Panc1 (cell line): ENCODE measurements around the gene ZNF79. TPM values are rescaled to one million over a fixed set of nuclear protein-coding genes. Genes with fewer than 3 reads are reported as not detected.

ENCODE experiments used
- ATAC-seq: fragments of 200-7000 bp; cut with Tn5 transposase; 2 replicates; pipeline ENCODE4 v1.9.1; 2020; ENCODE audit warnings: mild to moderate bottlenecking, moderate library complexity
- BruUV-seq: library from RNA; stranded (reverse); fragments of 400-500 nt; replicated peaks from 2 replicates; lab custom pipeline; 2021; lab: Mats Ljungman, UMichigan
- CTCF ChIA-PET: fragments of 300-600 bp; sonication (Branson Sonifier 250); formaldehyde crosslinking; loops from one replicate; lab custom pipeline; 2022; ENCODE audit warnings: antibody characterized with exemption; lab: Charles Lee
- POLR2A ChIA-PET: fragments of 300-600 bp; sonication (Branson Sonifier 250); formaldehyde crosslinking; loops from one replicate; lab custom pipeline; 2022; ENCODE audit warnings: antibody characterized with exemption; lab: Charles Lee
- DNase-seq: peaks from one replicate; pipeline ENCODE4 v3.0.0-alpha.2; 2010; ENCODE audit warnings: low read depth, low spot score
- H3K27ac ChIP-seq: 2 replicates; pipeline ENCODE4 v1.5.1; 2011; ENCODE audit warnings: mild to moderate bottlenecking, low read length, inconsistent platforms
- H3K27me3 ChIP-seq: fragments of 200-500 bp; sonication (Bioruptor generic); 2 replicates; pipeline ENCODE4 v1.6.0; 2014; ENCODE audit warnings: low read length, inconsistent platforms; ENCODE audit not compliant: control insufficient read depth, insufficient read depth
- H3K36me3 ChIP-seq: fragments of 200-500 bp; sonication (Bioruptor generic); 2 replicates; pipeline ENCODE4 v1.5.1; 2014; ENCODE audit warnings: inconsistent platforms, mild to moderate bottlenecking, low read length, moderate library complexity; ENCODE audit not compliant: control insufficient read depth, insufficient read depth
- H3K4me1 ChIP-seq: 2 replicates; pipeline ENCODE4 v1.5.1; 2011; ENCODE audit warnings: inconsistent platforms, mild to moderate bottlenecking, low read length, moderate library complexity; ENCODE audit not compliant: control insufficient read depth, insufficient read depth
- H3K4me3 ChIP-seq, 2 experiments: 2 replicates each; pipeline ENCODE4 v1.5.1; 2011 to 2012; ENCODE audit warnings: low read depth in 2 of 2, low read length in 2 of 2, mild to moderate bottlenecking in 2 of 2, inconsistent platforms in 1 of 2, moderate library complexity in 1 of 2
- H3K9me3 ChIP-seq: fragments of 200-500 bp; sonication (Bioruptor generic); 2 replicates; pipeline ENCODE4 v1.5.1; 2014; ENCODE audit warnings: low read depth, mild to moderate bottlenecking, inconsistent platforms, low read length, moderate library complexity; ENCODE audit not compliant: control insufficient read depth, insufficient read depth
- CTCF ChIP-seq: fragments of 450-650 bp; IDR thresholded peaks from 2 replicates; pipeline ENCODE4 v1.5.1; 2017; ENCODE audit warnings: mild to moderate bottlenecking
- POLR2AphosphoS5 ChIP-seq: IDR thresholded peaks from 2 replicates; pipeline ENCODE4 v1.6.1; 2012; ENCODE audit warnings: mild to moderate bottlenecking, low read depth, low read length, moderate library complexity
- REST ChIP-seq, 2 experiments: IDR thresholded peaks; 2 replicates each; pipeline ENCODE4 v1.6.1; 2011 to 2012; ENCODE audit warnings: low read depth in 2 of 2, control low read depth in 1 of 2, low read length in 1 of 2, mild to moderate bottlenecking in 1 of 2, moderate library complexity in 1 of 2; ENCODE audit not compliant: insufficient read depth in 1 of 2
- SIN3A ChIP-seq: IDR thresholded peaks from 2 replicates; pipeline ENCODE4 v1.6.1; 2012; ENCODE audit warnings: low read depth, mild to moderate bottlenecking, low read length, moderate library complexity, borderline replicate concordance; ENCODE audit not compliant: insufficient read depth
- TCF7L2 ChIP-seq: IDR thresholded peaks from 2 replicates; pipeline ENCODE4 v1.6.1; 2011; ENCODE audit warnings: mild to moderate bottlenecking, low read depth, low read length, inconsistent platforms
- in situ Hi-C: cut with HindIII; loops from 2 replicates; pipeline ENCODE4 v1.10.0; 2016; ENCODE audit warnings: low sequenced_read_pairs, low pct_unique_long_range_greater_than_20kb
- intact Hi-C: fragments of 100-400 bp; cut with micrococcal nuclease; formaldehyde crosslinking; loops from one replicate; pipeline ENCODE4 v1.10.0; 2022; ENCODE audit not compliant: unreplicated experiment
- total RNA-seq: library from RNA; stranded (reverse); gene quantifications from one replicate; pipeline ENCODE4 v1.2.1, GENCODE V29; 2021; ENCODE audit not compliant: unreplicated experiment

ZNF79 gene
- total RNA-seq, 1 experiment from 2014 or later, result 5.4 TPM

GRCh38 chr9:127485995-127486394, 61.8 kb downstream of the ZNF79 start:
- intact Hi-C loops, result no loop called here
- no peak for TF ChIP-seq CTCF
- no peak for TF ChIP-seq REST (IDR thresholded peaks at IDR 0.05; ENCODE audit: insufficient read depth in 1 of 2, low read depth in 2 of 2, low read length in 1 of 2)
- no peak for TF ChIP-seq SIN3A
- TF ChIP-seq POLR2AphosphoS5, result no peak
- no peak for TF ChIP-seq TCF7L2
- DNase-seq (no peak), ATAC-seq (no peak)
- in situ Hi-C loops, result no loop called here
- BruUV-seq, result no TSS peak
- Histone ChIP-seq H3K4me1 (no peaks in the 10 kb centered on the region), H3K9me3 (no peaks in the 10 kb centered on the region), H3K27ac (no peak overlapping the region), H3K27me3 (no peaks in the 10 kb centered on the region), H3K36me3 (no peaks in the 10 kb centered on the region), H3K4me3 (no peak overlapping the region)
- CTCF ChIA-PET, result no interaction called here
- POLR2A ChIA-PET, result no interaction called here

GRCh38 chr9:127488946-127489345, 64.8 kb downstream of the ZNF79 start:
- in situ Hi-C loops, result no loop called here
- TF ChIP-seq CTCF, result no peak
- TF ChIP-seq TCF7L2, result no peak
- no peak for TF ChIP-seq REST (IDR thresholded peaks at IDR 0.05; ENCODE audit: insufficient read depth in 1 of 2, low read depth in 2 of 2, low read length in 1 of 2)
- TF ChIP-seq POLR2AphosphoS5, result no peak
- TF ChIP-seq SIN3A, result no peak
- CTCF ChIA-PET, result no interaction called here

More at GRCh38 chr9:127488946-127489345, 64.8 kb downstream of the ZNF79 start:
- no peaks in the 10 kb centered on the region for H3K36me3 ChIP-seq
- H3K27me3 ChIP-seq, result no peaks in the 10 kb centered on the region
- H3K27ac ChIP-seq, result no peak overlapping the region
- H3K9me3 ChIP-seq, result no peaks in the 10 kb centered on the region
- no peaks in the 10 kb centered on the region for H3K4me1 ChIP-seq
- no peak overlapping the region for H3K4me3 ChIP-seq
- DNase-seq (no peak), ATAC-seq (no peak)
- intact Hi-C loops, result no loop called here
- no TSS peak for BruUV-seq
- POLR2A ChIA-PET, result no interaction called here
